HepG2 (cell line): ENCODE results near the gene ENG.

Experiments used
- CTCF ChIP-seq: sonication (generic); formaldehyde crosslinking; IDR thresholded peaks from 2 replicates; pipeline ENCODE4 v1.5.0; 2020; ENCODE audit warnings: mild to moderate bottlenecking, missing genetic modification reagents, moderate library complexity
- MLX ChIP-seq: IDR thresholded peaks from 2 replicates; pipeline ENCODE4 v1.6.1; 2016
- ZFX ChIP-seq: sonication (generic); formaldehyde crosslinking; IDR thresholded peaks from 2 replicates; pipeline ENCODE4 v1.4.0; 2020; ENCODE audit warnings: mild to moderate bottlenecking, low read depth, missing genetic modification reagents, moderate library complexity
- ZNF251 ChIP-seq: sonication (generic); formaldehyde crosslinking; IDR thresholded peaks from 2 replicates; pipeline ENCODE4 v1.9.0; 2021; ENCODE audit warnings: mild to moderate bottlenecking, missing genetic modification reagents
- ZNF660 ChIP-seq: sonication (generic); formaldehyde crosslinking; IDR thresholded peaks from 2 replicates; pipeline ENCODE4 v1.5.1; 2020; ENCODE audit warnings: mild to moderate bottlenecking, low read depth, missing genetic modification reagents, borderline replicate concordance

- TF ChIP-seq ZNF660 (CRISPR knock-in tag) (no peak), MLX (CRISPR knock-in tag) (no peak), ZNF251 (no peak), CTCF (CRISPR knock-in tag) (no peak), ZFX (CRISPR knock-in tag) (no peak)
These were observed 41.4 kb downstream of the ENG start for GRCh38 chr9:127812936-127813675.
